Measurements from ENCODE around the gene MAD1L1. TPM values are rescaled to one million over a fixed set of nuclear protein-coding genes. Genes with fewer than 3 reads are reported as not detected.

MAD1L1 gene
- total RNA-seq, 4 donors from 2014 or later, result 8.0 to 52.7 (median 26.7) TPM

DNA sequence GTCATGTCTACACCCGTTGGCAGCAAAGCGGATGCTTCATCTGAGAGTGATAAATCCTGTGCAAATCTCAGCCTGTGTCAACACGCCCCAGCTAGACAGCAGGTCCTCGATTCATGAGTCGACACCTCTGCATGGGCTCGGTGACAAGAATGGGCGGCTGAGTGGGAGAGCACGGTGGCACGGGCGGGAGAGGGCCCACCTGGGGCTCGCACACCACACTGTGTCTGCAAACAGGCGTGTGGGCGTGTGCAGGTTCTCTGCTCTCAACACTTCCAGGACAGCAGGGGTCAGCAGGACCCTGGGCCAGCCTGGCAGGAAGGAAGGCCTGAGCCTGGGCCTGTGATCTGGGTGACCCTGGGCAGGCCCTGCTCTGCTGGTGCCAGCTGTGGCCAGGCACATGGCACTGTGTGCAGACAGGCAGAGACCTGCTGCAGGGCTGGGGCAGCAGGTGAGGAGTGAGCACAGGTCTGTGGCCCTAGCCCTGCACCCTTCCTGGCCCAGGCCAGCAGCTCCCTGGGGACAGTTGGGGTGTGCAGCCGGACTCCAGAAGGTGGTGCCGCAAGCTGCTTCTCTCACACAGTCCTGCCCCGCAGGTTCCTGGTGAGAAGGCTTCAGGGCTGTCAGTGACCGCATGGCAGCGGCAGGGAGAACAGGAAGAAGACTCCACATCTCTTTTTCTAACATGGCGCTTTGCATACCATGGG lies 346.2 kb downstream of the MAD1L1 start:
- Histone ChIP-seq H3K9me3 (no peaks in the 10 kb centered on the region), H3K27me3 (no peaks in the 10 kb centered on the region), H3K4me3 (no peak overlapping the region), H3K36me3 (no peaks in the 10 kb centered on the region), H3K4me1 (no peaks in the 10 kb centered on the region), H3K27ac (no peak overlapping the region)
- no peak for DNase-seq
- in situ Hi-C loops (cut with MboI; ENCODE audit: low pct_ligation_motif_present in 1 of 4, low pct_unique_long_range_greater_than_20kb in 1 of 4, low sequenced_read_pairs in 3 of 4), result no loop called here
- no peak for TF ChIP-seq POLR2AphosphoS5 (IDR thresholded peaks at IDR 0.05)
- no peak for TF ChIP-seq CTCF (IDR thresholded peaks at IDR 0.05)
- TF ChIP-seq EP300 (IDR thresholded peaks at IDR 0.05; ENCODE audit: low read depth), result no peak
- no peak for TF ChIP-seq POLR2A (IDR thresholded peaks at IDR 0.05)
- intact Hi-C loops (cut with DNase I; ENCODE audit: low total_unique reads), result no loop called here
- 88 to 90% methylated on average over 6 to 19 of the region's 19 CpGs for WGBS, 2 donors (ENCODE audit: low coverage in 1 of 2)

DNA sequence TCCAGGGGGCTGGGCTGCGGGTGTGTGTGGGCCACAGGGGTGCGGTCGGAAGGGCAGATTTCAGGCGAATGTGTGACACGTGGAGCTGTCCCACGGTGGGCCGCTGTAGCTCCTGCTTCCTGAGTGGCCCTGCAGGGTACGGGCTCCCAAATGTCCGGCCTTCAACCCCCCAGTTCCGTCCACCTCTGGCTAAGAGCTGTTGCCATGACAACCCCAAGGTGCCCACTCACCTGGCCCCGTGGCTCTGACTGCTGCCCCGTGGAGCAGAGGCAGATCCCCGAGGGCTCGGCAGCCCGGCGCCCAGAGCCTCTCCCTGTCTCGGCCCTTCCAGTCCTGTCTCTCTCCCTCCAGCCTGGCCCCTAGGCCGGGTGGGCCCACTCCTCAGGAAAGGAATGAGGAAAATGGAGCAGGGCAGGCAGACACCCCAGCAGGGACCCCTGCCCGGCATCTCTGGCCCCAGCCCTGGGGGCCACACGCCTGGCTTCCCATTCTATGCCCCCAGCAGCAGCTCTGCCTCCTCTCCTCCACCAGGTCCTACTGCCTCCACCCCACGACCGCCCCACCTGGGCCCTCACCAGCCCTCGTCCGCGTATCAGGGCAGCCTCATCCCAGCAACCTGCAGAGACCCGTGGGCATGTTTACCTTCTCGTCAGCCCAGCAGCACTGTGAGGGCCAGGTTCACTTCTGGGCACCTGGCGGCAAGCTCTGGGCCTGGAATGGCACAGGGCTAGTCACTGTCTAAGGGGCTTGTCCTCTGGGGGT lies 347.1 kb downstream of the MAD1L1 start:
- Histone ChIP-seq H3K27me3 (no peaks in the 10 kb centered on the region), H3K9me3 (no peaks in the 10 kb centered on the region), H3K36me3 (no peaks in the 10 kb centered on the region), H3K27ac (no peak overlapping the region), H3K4me3 (no peak overlapping the region), H3K4me1 (no peaks in the 10 kb centered on the region)
- DNase-seq, result no peak
- 91% methylated on average over 24 of the region's 28 CpGs; no CpG with 5 or more reads in 1 of the 2 donors for WGBS, 2 donors (ENCODE audit: low coverage in 1 of 2)
- no peak for TF ChIP-seq POLR2AphosphoS5 (IDR thresholded peaks at IDR 0.05)
- no peak for TF ChIP-seq CTCF (IDR thresholded peaks at IDR 0.05)
- no peak for TF ChIP-seq POLR2A (IDR thresholded peaks at IDR 0.05)
- TF ChIP-seq EP300 (IDR thresholded peaks at IDR 0.05; ENCODE audit: low read depth), result no peak
- intact Hi-C loops (cut with DNase I; ENCODE audit: low total_unique reads) (no loop called here), in situ Hi-C loops (cut with MboI; ENCODE audit: low pct_ligation_motif_present in 1 of 4, low pct_unique_long_range_greater_than_20kb in 1 of 4, low sequenced_read_pairs in 3 of 4) (no loop called here)

DNA sequence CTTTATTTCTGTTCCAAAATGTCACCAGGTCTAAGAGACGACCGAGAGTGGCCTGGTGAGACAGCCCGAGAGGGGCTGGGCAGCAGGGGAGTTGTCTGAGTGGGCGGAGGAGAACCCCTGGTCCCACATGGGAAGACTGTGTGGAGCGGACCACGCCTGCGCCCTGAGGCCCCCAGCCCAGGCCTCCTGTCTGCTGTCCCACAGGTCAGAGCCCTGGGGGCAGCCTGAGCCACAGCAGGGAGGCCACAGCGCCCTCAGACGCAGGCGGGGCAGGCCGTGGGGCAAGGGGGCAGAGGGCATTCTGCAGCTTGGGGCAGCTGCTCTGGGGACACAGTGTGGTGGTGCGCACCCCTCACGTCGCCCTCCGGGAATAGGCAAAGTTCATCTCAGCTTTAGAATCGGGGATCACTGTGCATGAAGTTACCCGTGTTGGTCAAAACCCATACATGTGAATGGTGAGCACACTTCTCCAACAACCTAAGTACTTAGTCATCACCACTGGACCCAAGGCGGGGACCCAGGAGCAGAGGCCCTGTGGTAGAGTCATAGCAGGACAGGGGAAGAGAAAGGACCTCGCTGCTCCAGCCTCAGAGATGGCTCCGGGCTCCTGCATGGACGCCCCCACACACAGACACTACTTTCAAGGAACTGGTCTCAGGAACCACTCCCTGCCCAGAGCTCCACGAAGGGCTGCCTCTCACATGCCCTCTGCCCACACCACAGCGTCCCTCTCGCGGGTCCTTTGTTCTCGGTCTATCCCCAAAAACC lies 348.0 kb downstream of the MAD1L1 start:
- Histone ChIP-seq H3K4me3 (no peak overlapping the region), H3K27me3 (no peaks in the 10 kb centered on the region), H3K9me3 (no peaks in the 10 kb centered on the region), H3K4me1 (no peaks in the 10 kb centered on the region), H3K36me3 (no peaks in the 10 kb centered on the region), H3K27ac (no peak overlapping the region)
- no peak for DNase-seq
- TF ChIP-seq POLR2A (IDR thresholded peaks at IDR 0.05) (no peak), EP300 (IDR thresholded peaks at IDR 0.05; ENCODE audit: low read depth) (no peak), CTCF (IDR thresholded peaks at IDR 0.05) (no peak), POLR2AphosphoS5 (IDR thresholded peaks at IDR 0.05) (no peak)
- WGBS, 2 donors (ENCODE audit: low coverage in 1 of 2), result 90% methylated on average over 26 of the region's 26 CpGs; no CpG with 5 or more reads in 1 of the 2 donors
- in situ Hi-C loops (cut with MboI; ENCODE audit: low pct_ligation_motif_present in 1 of 4, low pct_unique_long_range_greater_than_20kb in 1 of 4, low sequenced_read_pairs in 3 of 4) (no loop called here), intact Hi-C loops (cut with DNase I; ENCODE audit: low total_unique reads) (no loop called here)
